Stimulated activated memory B cell treated with anti-CD40 and anti-IgM and Interleukin-4, amounts not matched to agents 10 μg/mL and 1 μg/mL and 100 μg/mL, for 72 hours (primary cell): ENCODE data around the gene DAB2IP.
"Not testable (repeated sequence)": the region's sequence is repeated elsewhere in the genome, so short reads cannot be mapped to it uniquely, and the experiment has no call there.

ENCODE experiments used
- ATAC-seq: fragments of 150-1000 bp; cut with Tn5 transposase; 2 replicates; pipeline ENCODE4 v1.10.0; 2021
- H3K27ac Mint-ChIP-seq: one replicate; pipeline ENCODE4 v1.8.0; 2022; ENCODE audit warnings: mild to moderate bottlenecking, mixed read lengths
- H3K27me3 Mint-ChIP-seq: one replicate; pipeline ENCODE4 v1.8.0; 2022; ENCODE audit warnings: mixed read lengths
- H3K36me3 Mint-ChIP-seq: one replicate; pipeline ENCODE4 v1.8.0; 2022; ENCODE audit warnings: mixed read lengths
- H3K4me1 Mint-ChIP-seq: one replicate; pipeline ENCODE4 v1.8.0; 2022; ENCODE audit warnings: mixed read lengths
- H3K4me3 Mint-ChIP-seq: one replicate; pipeline ENCODE4 v1.8.0; 2022; ENCODE audit warnings: mild to moderate bottlenecking, moderate library complexity, mixed read lengths
- H3K9me3 Mint-ChIP-seq: one replicate; pipeline ENCODE4 v1.8.0; 2022; ENCODE audit warnings: mixed read lengths

DAB2IP gene

DNA sequence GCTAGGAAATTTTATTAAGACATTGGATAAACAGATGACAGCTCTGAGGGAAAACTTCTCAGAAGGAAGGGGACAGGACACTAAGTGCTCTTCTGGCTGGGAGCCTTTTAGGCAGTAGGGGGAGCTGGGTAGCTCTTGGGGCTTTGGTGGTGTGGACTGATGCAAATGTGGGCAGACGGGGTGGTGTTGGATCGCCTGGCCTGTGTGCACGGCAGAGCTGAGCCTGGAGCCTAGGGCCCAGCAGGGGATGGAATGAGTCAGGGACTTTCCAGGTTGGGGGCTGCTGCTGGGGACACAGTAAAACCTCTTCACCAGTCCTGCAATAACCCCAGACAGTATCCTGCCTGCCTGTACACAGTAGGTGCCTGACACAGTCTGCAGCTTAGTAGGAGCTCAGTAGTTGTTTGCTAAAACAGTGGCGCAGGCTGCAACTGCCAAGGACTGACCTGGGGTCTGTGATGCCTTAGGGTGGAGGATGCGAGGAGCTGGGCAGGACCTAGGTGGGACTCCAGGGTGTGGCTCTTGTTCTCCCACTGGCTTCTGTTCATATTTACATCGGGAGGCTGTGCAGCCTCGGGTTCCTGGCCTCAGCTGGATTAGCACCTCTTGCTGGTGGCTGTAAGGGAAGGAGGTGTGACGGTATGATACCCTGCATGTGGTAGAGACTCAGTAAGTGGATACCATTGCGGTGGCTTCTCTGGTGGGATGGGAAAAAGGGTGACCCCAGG lies 83.8 kb downstream of the DAB2IP start:
- H3K27me3 Mint-ChIP-seq, result peaks cover 70% of the 10 kb centered on the region
- no peaks in the 10 kb centered on the region for H3K9me3 Mint-ChIP-seq
- no peak overlapping the region for H3K27ac Mint-ChIP-seq
- ATAC-seq, result peak; percentile 62
- H3K36me3 Mint-ChIP-seq, result no peaks in the 10 kb centered on the region
- H3K4me3 Mint-ChIP-seq, result no peak overlapping the region
- peaks cover 20% of the 10 kb centered on the region for H3K4me1 Mint-ChIP-seq

GRCh38 chr9:121735793-121736770 lies 84.6 kb downstream of the DAB2IP start:
- no peaks in the 10 kb centered on the region for H3K9me3 Mint-ChIP-seq
- ATAC-seq, result no peak
- H3K4me3 Mint-ChIP-seq, result peak overlapping the region; percentile 43
- peaks cover 20% of the 10 kb centered on the region for H3K4me1 Mint-ChIP-seq
- no peaks in the 10 kb centered on the region for H3K36me3 Mint-ChIP-seq
- no peak overlapping the region for H3K27ac Mint-ChIP-seq
- H3K27me3 Mint-ChIP-seq, result peaks cover 70% of the 10 kb centered on the region

DNA sequence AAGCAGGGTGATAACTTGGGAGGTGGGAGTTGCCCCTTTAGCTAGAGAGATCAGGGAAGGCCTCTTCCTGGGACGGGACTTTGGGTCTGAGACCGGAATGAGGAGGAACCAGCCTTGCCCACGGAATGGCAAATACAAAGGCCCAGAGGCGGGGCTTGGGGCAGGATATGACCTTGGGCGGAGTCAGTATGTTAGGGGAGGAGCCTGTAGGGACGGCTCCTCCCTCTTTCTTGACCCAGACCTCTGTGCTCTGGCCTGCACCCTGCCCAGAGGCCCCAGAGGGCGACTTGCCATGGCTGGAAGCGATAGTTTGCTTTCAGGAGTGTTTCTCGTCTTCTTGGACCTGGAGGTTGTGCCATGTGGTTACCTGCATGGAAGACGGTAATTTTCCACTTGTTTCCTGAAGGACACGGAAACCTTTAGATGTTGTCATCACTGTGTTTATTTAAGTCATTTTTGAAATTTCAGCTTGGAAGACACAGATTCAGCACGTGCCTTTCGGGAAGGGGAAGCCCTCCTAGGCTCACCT lies 85.6 kb downstream of the DAB2IP start:
- H3K9me3 Mint-ChIP-seq, result no peaks in the 10 kb centered on the region
- peaks cover 20% of the 10 kb centered on the region for H3K4me1 Mint-ChIP-seq
- no peak overlapping the region for H3K27ac Mint-ChIP-seq
- H3K4me3 Mint-ChIP-seq, result peak overlapping the region; percentile 30
- no peak for ATAC-seq
- peaks cover 62% of the 10 kb centered on the region for H3K27me3 Mint-ChIP-seq
- H3K36me3 Mint-ChIP-seq, result no peaks in the 10 kb centered on the region

DNA sequence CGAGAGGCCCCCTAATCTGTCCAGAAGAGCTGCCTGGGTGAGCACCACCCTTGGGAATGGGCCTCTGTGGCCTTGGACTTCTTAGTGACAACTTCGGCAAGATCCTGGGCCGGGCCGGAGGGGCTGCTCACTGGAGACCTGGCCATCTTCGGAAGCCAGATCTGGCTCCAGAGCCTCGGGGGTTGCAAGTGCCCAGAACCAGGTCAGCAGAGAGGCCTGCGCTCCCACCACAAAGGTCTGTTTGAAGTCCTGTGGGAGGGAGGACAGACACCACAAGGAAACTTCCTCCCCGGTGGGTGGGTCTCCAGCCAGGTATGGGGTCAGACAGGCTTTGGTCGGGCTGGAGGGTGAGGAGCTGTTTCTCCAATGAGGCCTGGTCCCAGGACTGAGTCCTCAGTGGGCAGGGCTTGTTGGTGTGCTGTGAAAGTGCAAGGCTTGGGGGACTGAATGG lies 86.1 kb downstream of the DAB2IP start:
- H3K36me3 Mint-ChIP-seq, result no peaks in the 10 kb centered on the region
- no peak for ATAC-seq
- no peaks in the 10 kb centered on the region for H3K9me3 Mint-ChIP-seq
- no peak overlapping the region for H3K27ac Mint-ChIP-seq
- H3K4me1 Mint-ChIP-seq, result peaks cover 20% of the 10 kb centered on the region
- no peak overlapping the region for H3K4me3 Mint-ChIP-seq
- H3K27me3 Mint-ChIP-seq, result peaks cover 57% of the 10 kb centered on the region

DNA sequence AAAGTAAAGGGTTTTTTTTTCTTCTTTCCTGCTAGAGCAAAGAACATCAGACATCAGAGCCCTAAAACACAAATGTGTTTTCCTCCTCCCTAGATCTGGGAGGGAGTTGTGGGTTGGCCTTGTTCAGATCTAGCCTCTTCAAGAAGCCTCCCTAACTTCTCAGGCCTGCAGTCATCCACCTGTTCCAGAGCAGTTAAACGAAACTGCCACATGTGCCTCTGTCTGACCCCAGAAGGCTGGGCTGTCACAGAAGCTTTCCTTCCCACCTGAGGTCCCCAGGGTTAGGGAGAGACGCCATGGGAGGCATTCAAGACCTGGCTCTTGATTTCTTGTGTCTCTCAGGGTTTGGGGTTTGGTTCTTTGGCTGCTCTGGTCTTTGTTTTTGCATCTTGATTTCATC lies 87.0 kb downstream of the DAB2IP start:
- no peak for ATAC-seq
- H3K36me3 Mint-ChIP-seq, result no peaks in the 10 kb centered on the region
- H3K9me3 Mint-ChIP-seq, result no peaks in the 10 kb centered on the region
- H3K4me1 Mint-ChIP-seq, result peaks cover 20% of the 10 kb centered on the region
- H3K27me3 Mint-ChIP-seq, result peaks cover 51% of the 10 kb centered on the region
- H3K27ac Mint-ChIP-seq, result no peak overlapping the region
- no peak overlapping the region for H3K4me3 Mint-ChIP-seq

DNA sequence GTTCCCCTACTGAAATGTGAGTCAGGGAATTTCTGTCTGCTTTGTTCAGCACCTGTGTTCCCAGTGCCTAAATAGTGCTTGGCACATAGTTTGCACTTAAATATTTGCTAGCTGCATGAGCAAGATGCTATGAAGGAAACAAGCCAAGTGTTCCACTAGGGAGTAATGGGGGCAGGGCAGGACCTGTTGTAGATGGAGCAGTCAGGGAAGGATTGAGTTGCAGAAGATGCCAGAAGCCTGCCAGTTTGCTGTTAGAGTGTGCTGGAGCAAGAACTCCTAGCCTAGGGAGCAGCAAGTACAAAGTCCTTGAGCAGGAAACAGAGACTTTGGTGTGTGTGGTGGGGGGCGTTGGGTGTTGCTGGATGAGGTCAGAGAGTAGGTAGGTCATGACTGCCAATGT lies 87.5 kb downstream of the DAB2IP start:
- Mint-ChIP-seq H3K27ac (no peak overlapping the region), H3K4me3 (no peak overlapping the region), H3K27me3 (peaks cover 45% of the 10 kb centered on the region), H3K9me3 (no peaks in the 10 kb centered on the region), H3K36me3 (no peaks in the 10 kb centered on the region), H3K4me1 (peaks cover 20% of the 10 kb centered on the region)
- no peak for ATAC-seq

DNA sequence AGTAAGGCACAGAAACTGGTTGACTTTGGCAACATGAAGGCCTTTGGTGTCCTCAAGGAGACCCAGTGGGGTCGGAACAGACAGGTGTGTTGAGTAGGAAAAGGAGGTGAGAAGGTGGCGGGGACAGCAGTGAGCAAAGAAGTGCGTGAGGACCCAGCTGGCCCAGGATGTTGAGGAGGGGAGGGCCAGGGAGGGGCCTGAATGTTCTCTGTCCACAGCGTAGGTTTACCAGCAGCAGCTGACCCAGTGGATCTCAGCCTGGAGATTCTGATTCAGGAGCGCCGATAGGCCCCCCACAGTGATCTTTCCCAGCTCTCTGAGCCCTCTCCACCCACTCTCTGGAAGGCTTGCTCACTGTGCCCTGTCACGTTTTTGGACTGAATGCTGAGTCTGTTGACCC lies 88.5 kb downstream of the DAB2IP start:
- H3K9me3 Mint-ChIP-seq, result no peaks in the 10 kb centered on the region
- no peak for ATAC-seq
- H3K27me3 Mint-ChIP-seq, result peaks cover 35% of the 10 kb centered on the region
- H3K4me3 Mint-ChIP-seq, result no peak overlapping the region
- H3K36me3 Mint-ChIP-seq, result no peaks in the 10 kb centered on the region
- H3K4me1 Mint-ChIP-seq, result peaks cover 17% of the 10 kb centered on the region
- no peak overlapping the region for H3K27ac Mint-ChIP-seq

- H3K27ac Mint-ChIP-seq, result no peak overlapping the region
- no peak for ATAC-seq
- H3K4me1 Mint-ChIP-seq, result peaks cover 5% of the 10 kb centered on the region
- no peaks in the 10 kb centered on the region for H3K36me3 Mint-ChIP-seq
- H3K9me3 Mint-ChIP-seq, result no peaks in the 10 kb centered on the region
- H3K4me3 Mint-ChIP-seq, result no peak overlapping the region
- H3K27me3 Mint-ChIP-seq, result peaks cover 21% of the 10 kb centered on the region
These were observed 89.9 kb downstream of the DAB2IP start for GRCh38 chr9:121741228-121741918.

- H3K9me3 Mint-ChIP-seq, H3K27ac Mint-ChIP-seq, H3K4me1 Mint-ChIP-seq, H3K4me3 Mint-ChIP-seq, ATAC-seq, H3K36me3 Mint-ChIP-seq: not testable (repeated sequence)
- H3K27me3 Mint-ChIP-seq, result peaks cover 16% of the 10 kb centered on the region
These were observed 90.5 kb downstream of the DAB2IP start for GRCh38 chr9:121741919-121742283.

DNA sequence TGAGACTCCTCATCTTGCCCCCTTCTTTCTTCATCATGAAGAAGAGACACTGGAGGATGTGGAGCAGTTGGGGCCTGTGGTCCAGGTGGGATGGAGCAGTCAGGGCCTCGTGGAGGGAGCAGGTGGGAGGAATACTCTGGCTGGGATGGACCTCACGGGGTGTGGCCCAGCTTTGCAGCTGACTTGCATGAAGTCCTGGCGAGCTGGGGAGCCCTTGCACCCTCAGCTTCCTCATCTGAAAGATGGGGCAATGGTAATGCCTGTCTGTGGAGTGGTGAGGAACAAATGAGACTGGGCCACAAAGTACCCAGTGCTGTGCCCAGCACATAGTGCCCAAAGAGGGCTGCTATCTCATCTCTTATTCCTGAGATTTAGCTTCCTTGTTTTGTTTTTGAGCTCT lies 91.5 kb downstream of the DAB2IP start:
- no peak for ATAC-seq
- Mint-ChIP-seq H3K27me3 (peaks cover 10% of the 10 kb centered on the region), H3K4me3 (no peak overlapping the region), H3K9me3 (no peaks in the 10 kb centered on the region), H3K4me1 (no peaks in the 10 kb centered on the region), H3K36me3 (no peaks in the 10 kb centered on the region), H3K27ac (no peak overlapping the region)

DNA sequence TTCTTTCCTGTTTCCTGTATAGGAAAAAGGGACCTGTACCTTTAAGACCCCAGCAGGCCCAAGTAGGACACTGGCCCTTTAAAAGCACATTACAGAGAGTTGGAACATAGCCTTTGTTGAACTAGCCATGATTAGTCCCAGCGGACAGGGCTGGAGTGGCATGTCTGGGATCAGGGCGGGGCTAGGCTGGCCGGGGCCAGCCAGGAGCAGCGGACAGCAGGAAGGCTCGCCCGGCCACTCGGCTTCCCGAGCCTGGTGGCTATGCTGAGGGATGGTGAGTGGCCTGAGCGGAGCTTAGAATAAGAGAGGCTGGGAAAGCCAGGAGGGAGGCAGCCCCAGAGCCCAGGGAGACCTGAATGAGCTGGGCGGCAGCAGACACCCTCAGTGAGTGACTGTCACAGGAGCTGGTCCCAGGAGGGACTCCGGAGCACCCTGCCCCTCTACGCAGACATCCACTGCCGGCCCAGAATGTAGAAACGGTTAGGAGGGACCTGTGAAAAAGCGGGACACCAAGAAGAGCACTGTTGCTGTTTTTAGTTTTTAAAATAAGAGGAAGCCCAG lies 92.1 kb downstream of the DAB2IP start:
- Mint-ChIP-seq H3K9me3 (no peaks in the 10 kb centered on the region), H3K27me3 (peaks cover 10% of the 10 kb centered on the region), H3K4me1 (no peaks in the 10 kb centered on the region), H3K27ac (no peak overlapping the region), H3K4me3 (no peak overlapping the region), H3K36me3 (no peaks in the 10 kb centered on the region)
- ATAC-seq, result no peak

GRCh38 chr9:121744002-121744686 lies 92.7 kb downstream of the DAB2IP start:
- no peak overlapping the region for H3K27ac Mint-ChIP-seq
- H3K9me3 Mint-ChIP-seq, result no peaks in the 10 kb centered on the region
- peaks cover 7% of the 10 kb centered on the region for H3K27me3 Mint-ChIP-seq
- ATAC-seq, result peak; percentile 57
- H3K4me1 Mint-ChIP-seq, result no peaks in the 10 kb centered on the region
- H3K4me3 Mint-ChIP-seq, result no peak overlapping the region
- no peaks in the 10 kb centered on the region for H3K36me3 Mint-ChIP-seq

DNA sequence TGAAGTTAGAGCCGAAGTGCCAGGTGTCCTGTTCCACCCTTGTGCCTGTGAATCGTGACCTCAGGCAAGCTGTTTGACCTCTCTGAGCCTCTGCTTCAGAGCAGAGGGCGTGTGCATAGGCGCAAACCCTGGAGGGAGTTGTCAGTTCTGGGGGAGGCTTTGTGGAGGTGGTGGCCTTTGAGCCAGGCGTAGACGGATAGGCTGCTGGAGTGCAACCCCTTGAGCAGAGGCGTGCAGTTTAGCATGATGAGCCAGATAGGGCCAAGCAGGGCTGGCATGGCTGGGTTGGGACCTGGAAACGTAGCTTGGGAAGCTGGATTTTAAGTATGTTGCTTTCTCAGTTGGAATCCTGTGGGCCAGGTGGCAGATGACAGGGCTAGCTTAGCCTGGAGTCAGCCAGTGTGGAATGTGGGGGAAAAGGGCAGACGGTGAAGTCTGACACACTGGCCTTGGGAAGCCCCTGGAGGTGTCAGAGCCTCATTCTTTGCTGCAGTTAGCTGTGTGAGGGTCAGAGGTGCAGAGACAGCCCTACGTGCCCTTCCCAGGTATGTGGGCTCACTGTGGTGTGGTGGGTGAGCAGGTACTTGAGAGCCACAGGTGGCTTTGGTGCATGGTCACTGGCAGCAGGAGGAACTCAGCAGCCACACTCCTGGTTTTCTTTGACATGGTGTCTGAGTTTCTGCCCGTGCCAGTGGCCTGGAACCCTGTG lies 93.4 kb downstream of the DAB2IP start:
- Mint-ChIP-seq H3K27ac (no peak overlapping the region), H3K36me3 (no peaks in the 10 kb centered on the region), H3K27me3 (peaks cover under 1% of the 10 kb centered on the region), H3K4me1 (no peaks in the 10 kb centered on the region), H3K9me3 (no peaks in the 10 kb centered on the region), H3K4me3 (no peak overlapping the region)
- ATAC-seq, result no peak

GRCh38 chr9:121745396-121745695 lies 93.9 kb downstream of the DAB2IP start:
- Mint-ChIP-seq H3K4me3 (no peak overlapping the region), H3K27ac (no peak overlapping the region), H3K4me1 (no peaks in the 10 kb centered on the region), H3K36me3 (no peaks in the 10 kb centered on the region), H3K27me3 (no peaks in the 10 kb centered on the region), H3K9me3 (no peaks in the 10 kb centered on the region)
- no peak for ATAC-seq
